Lung (tissue), 12 donors: ENCODE data around the gene LARP1. TPM values are rescaled to one million over a fixed set of nuclear protein-coding genes. Genes with fewer than 3 reads are reported as not detected.
A peak's percentile ranks its signal among the peaks of the same experiment; 100 is the strongest.

Experiments
- ATAC-seq: fragments of 200-7000 bp; cut with Tn5 transposase; one replicate; pipeline ENCODE4 v1.9.1; 2020; ENCODE audit warnings: moderate number of reproducible peaks; ENCODE audit not compliant: insufficient read depth, low FRiP score
- DNase-seq, 3 donors: peaks; one replicate each; pipeline ENCODE4 v3.0.0-alpha.2; 2013 to 2017
- H3K27ac ChIP-seq, 2 donors: one replicate each; pipeline ENCODE4 v1.5.1; 2013; ENCODE audit warnings: mild to moderate bottlenecking in 2 of 2, moderate library complexity in 2 of 2, control low read depth in 1 of 2, inconsistent platforms in 1 of 2, low read depth in 1 of 2, low read length in 1 of 2
- H3K27me3 ChIP-seq, 3 donors: one replicate each; pipeline ENCODE4 v1.5.1; 2013; ENCODE audit warnings: low read length in 2 of 3; ENCODE audit not compliant: control insufficient read depth in 3 of 3, insufficient read depth in 3 of 3
- H3K36me3 ChIP-seq, 4 donors: one replicate each; pipeline ENCODE4 v1.5.1; 2013; ENCODE audit warnings: low read length in 4 of 4, mild to moderate bottlenecking in 1 of 4, moderate library complexity in 1 of 4; ENCODE audit not compliant: control insufficient read depth in 4 of 4, insufficient read depth in 4 of 4
- H3K4me1 ChIP-seq, 5 donors: one replicate each; pipeline ENCODE4 v1.5.1; 2013; ENCODE audit warnings: low read length in 5 of 5, mild to moderate bottlenecking in 2 of 5, moderate library complexity in 1 of 5; ENCODE audit not compliant: control insufficient read depth in 5 of 5, insufficient read depth in 5 of 5
- H3K4me3 ChIP-seq: one replicate; pipeline ENCODE4 v1.5.1; 2013; ENCODE audit warnings: mild to moderate bottlenecking, control low read depth, moderate library complexity
- H3K9ac ChIP-seq, 2 donors: one replicate each; pipeline ENCODE4 v1.5.1; 2013; ENCODE audit warnings: low read length in 2 of 2, control low read depth in 1 of 2; ENCODE audit not compliant: insufficient read depth in 1 of 2
- H3K9me3 ChIP-seq, 4 donors: one replicate each; pipeline ENCODE4 v1.5.1; 2013; ENCODE audit warnings: low read length in 3 of 4, mild to moderate bottlenecking in 1 of 4, moderate library complexity in 1 of 4; ENCODE audit not compliant: control insufficient read depth in 4 of 4, insufficient read depth in 3 of 4
- WGBS, 2 donors: extraction: QIAGEN DNeasy Blood & Tissue Kit; methylation state at CpG; one replicate each; pipeline ENCODE4 v1.1.7; 2013; 5-methylcytosine and 5-hydroxymethylcytosine counted together
- polyA plus RNA-seq, 2 donors: library from polyadenylated mRNA; stranded (reverse); fragments of 200-250 nt; gene quantifications; one replicate each; pipeline ENCODE4 v1.2.1, GENCODE V29; 2013
- total RNA-seq, 2 donors: library from RNA; depleted of rRNA in 1 of 2; stranded (reverse); fragments of >200 nt in 1 of 2; gene quantifications; one replicate each; pipeline ENCODE4 v1.2.1, GENCODE V29; 2014 to 2021
- TF ChIP-seq, protein P1 (sequence below): IDR thresholded peaks from 2 replicates; pipeline ENCODE4 v1.5.1; 2012; ENCODE audit warnings: mild to moderate bottlenecking; ENCODE audit errors: control extremely low read depth, extremely low read depth
- donor health status: control.
- donor health status: control.
- donor health status: Bipolar disorder and iron deficiency.
- donor health status: healthy.
- donor health status: DM: yes; HTN: yes; CAD: no.

Gene LARP1
- total and polyA plus RNA-seq, 4 donors, result 30.5 to 199 (median 61.7) TPM

DNA sequence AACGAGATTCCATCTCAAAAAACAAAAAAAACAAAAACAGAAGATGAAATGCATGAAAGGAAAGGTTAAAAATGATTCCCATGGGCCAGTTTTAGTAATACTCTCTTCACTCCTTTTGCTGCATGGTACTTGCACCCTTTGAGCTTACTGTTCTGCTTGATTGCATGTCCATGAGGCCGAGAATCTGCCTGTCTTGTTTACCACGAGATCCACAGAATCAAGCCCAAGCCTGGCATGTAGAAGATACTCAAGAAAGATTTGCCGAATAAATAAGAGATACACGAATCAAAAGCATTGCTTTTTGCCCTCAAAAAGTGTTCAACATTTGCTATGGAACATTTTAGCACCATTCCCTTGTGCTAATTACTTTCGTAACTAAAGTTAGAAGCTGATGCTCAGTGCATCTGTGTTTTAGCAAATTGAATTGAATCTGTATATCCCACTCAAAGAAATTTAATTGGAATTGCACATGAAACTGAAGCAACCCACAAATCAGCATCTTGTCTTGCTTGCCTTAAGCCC is 94.1 kb downstream of the LARP1 start:
- WGBS, 2 donors, result 61 to 83% methylated on average over 6 of the region's 6 CpGs
- DNase-seq (peak in 1 of 3 donors; percentile 6), ATAC-seq (no peak)
- H3K4me1 ChIP-seq, result peaks cover 7 to 23% (median 16%) of the 10 kb centered on the region in 5 donors
- peak overlapping the region in 1 of 2 donors; percentile 91 for H3K9ac ChIP-seq
- TF ChIP-seq, protein P1, sequence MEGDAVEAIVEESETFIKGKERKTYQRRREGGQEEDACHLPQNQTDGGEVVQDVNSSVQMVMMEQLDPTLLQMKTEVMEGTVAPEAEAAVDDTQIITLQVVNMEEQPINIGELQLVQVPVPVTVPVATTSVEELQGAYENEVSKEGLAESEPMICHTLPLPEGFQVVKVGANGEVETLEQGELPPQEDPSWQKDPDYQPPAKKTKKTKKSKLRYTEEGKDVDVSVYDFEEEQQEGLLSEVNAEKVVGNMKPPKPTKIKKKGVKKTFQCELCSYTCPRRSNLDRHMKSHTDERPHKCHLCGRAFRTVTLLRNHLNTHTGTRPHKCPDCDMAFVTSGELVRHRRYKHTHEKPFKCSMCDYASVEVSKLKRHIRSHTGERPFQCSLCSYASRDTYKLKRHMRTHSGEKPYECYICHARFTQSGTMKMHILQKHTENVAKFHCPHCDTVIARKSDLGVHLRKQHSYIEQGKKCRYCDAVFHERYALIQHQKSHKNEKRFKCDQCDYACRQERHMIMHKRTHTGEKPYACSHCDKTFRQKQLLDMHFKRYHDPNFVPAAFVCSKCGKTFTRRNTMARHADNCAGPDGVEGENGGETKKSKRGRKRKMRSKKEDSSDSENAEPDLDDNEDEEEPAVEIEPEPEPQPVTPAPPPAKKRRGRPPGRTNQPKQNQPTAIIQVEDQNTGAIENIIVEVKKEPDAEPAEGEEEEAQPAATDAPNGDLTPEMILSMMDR, result no peak
- H3K9me3 ChIP-seq, result no peaks in the 10 kb centered on the region
- peaks cover 0 to 2% (median 0%) of the 10 kb centered on the region in 4 donors for H3K36me3 ChIP-seq
- H3K27ac ChIP-seq, result peak overlapping the region in 1 of 2 donors; percentile 89
- H3K4me3 ChIP-seq, result no peak overlapping the region
- H3K27me3 ChIP-seq, result no peaks in the 10 kb centered on the region

DNA sequence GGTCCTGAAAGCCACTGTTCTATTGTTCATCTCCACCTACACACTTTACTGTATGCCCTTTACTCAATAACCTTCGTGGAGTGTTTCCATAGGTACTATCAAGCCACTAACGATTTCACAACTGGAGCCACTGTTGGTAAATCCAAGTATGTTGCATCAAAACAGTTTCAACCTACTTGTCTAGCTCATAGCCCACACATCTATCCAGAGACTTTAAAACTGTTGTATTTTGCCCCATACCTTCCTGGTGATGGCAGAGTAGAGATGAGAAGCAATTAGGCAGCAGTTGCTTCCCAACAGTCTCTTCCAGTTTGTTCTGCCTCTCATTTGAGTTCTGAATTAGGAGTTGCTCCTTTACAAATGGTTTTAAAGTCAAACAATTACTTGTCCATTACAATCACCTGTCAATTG is 94.6 kb downstream of the LARP1 start:
- Histone ChIP-seq H3K27me3 (no peaks in the 10 kb centered on the region), H3K4me1 (peaks cover 7 to 23% (median 14%) of the 10 kb centered on the region in 5 donors), H3K27ac (peak overlapping the region in 1 of 2 donors; percentile 89), H3K36me3 (peaks cover 0 to 2% (median 0%) of the 10 kb centered on the region in 4 donors), H3K9ac (peak overlapping the region; percentile 51 to 91), H3K4me3 (peak overlapping the region; percentile 59), H3K9me3 (no peaks in the 10 kb centered on the region)
- DNase-seq (peak in 2 of 3 donors; percentile 64 to 68), ATAC-seq (no peak)
- 8 to 10% methylated on average over 2 of the region's 2 CpGs for WGBS, 2 donors
- TF ChIP-seq, protein P1, result no peak

DNA sequence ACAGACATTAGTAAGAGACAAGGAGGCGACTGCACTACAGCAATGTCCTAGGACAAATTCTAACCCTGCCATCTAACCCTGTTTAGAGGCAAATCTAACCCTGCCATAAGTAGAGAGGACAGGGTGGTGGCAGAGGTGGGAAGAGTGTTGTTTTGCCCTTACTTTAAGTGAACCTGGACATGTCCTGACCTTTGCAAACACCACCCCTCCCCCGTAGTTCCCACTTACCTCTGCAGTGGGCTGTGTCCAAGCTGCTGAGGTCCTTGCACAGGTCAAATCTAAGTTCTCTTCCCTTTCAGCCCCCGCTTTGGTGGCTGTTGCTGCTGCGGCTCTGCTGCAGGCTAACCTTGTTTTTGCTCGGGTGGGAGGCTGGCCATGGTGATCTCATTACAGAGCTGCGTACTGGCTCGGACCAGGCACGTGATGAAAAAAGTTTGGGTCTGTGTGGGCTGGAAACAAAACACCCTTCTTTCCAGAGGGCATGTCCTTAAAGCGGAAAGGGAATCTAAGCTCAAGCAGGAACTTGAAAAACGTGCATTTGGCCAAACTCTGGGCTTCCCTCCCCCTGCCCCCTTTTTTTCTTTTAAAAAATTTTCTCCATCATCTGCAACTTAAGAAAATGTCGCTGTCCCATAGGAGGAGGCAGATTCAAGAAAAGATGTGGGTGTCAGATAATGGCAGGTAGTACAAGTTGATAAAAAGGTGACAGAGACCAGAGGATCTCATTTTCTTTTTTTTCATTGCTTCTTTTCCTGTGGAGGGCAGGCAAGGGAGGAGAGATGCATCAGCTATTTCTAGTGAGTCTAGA is 95.3 kb downstream of the LARP1 start, which contains the start of gene FAXDC2:
Gene FAXDC2 (minus strand): TSS at position 349 of the 808 bp plus-strand sequence. CDS start 12,425 bp downstream, outside the sequence.
- no peaks in the 10 kb centered on the region for H3K27me3 ChIP-seq
- H3K36me3 ChIP-seq, result peaks cover 0 to 2% (median 0%) of the 10 kb centered on the region in 4 donors
- peak within 1 kb of the TSS; percentile 59 for H3K4me3 ChIP-seq
- peak; percentile 86 for ATAC-seq
- 5 to 7% methylated on average over 11 of the region's 11 CpGs for WGBS, 2 donors
- peaks cover 7 to 20% (median 13%) of the 10 kb centered on the region in 5 donors for H3K4me1 ChIP-seq
- TF ChIP-seq, protein P1, result no peak
- peak; percentile 89 to 98 (median 95) for DNase-seq
- no peaks in the 10 kb centered on the region for H3K9me3 ChIP-seq
- H3K9ac ChIP-seq, result peak within 1 kb of the TSS; percentile 51 to 91
- H3K27ac ChIP-seq, result peak within 1 kb of the TSS; percentile 85 to 89
